GM18861 (cell line): ENCODE measurements around the gene MARK2.

ENCODE experiments used
- ATAC-seq: cut with Tn5 transposase; IDR thresholded peaks from one replicate; pipeline ENCODE4 v1.9.1; 2021; ENCODE audit not compliant: unreplicated experiment

Gene MARK2

GRCh38 chr11:63829823-63830489, 9.0 kb upstream of the MARK2 start:
- ATAC-seq, result no peak

GRCh38 chr11:63831326-63831725, 7.6 kb upstream of the MARK2 start:
- no peak for ATAC-seq

GRCh38 chr11:63832336-63832735, 6.6 kb upstream of the MARK2 start:
- no peak for ATAC-seq

GRCh38 chr11:63833048-63833447, 5.9 kb upstream of the MARK2 start:
- no peak for ATAC-seq

GRCh38 chr11:63834535-63835157, 4.3 kb upstream of the MARK2 start:
- no peak for ATAC-seq

- ATAC-seq, result no peak
Observed at GRCh38 chr11:63835158-63835545, 3.8 kb upstream of the MARK2 start.

- ATAC-seq, result no peak
Observed at GRCh38 chr11:63837027-63837688, 1.8 kb upstream of the MARK2 start.

- no peak for ATAC-seq
Observed at GRCh38 chr11:63837739-63838138, 1.2 kb upstream of the MARK2 start.

- peak; percentile 72 for ATAC-seq
Observed at GRCh38 chr11:63838150-63838677, 696 bp upstream of the MARK2 start.

GRCh38 chr11:63839508-63840355, 822 bp downstream of the MARK2 start:
- ATAC-seq, result no peak

GRCh38 chr11:63840356-63841060, 1.6 kb downstream of the MARK2 start:
- ATAC-seq, result no peak

GRCh38 chr11:63841554-63841953, 2.6 kb downstream of the MARK2 start:
- no peak for ATAC-seq

- no peak for ATAC-seq
Observed at GRCh38 chr11:63843041-63843440, 4.1 kb downstream of the MARK2 start.

GRCh38 chr11:63844836-63845235, 5.9 kb downstream of the MARK2 start:
- no peak for ATAC-seq

GRCh38 chr11:63845303-63845702, 6.4 kb downstream of the MARK2 start:
- no peak for ATAC-seq

GRCh38 chr11:63845911-63846310, 7.0 kb downstream of the MARK2 start:
- ATAC-seq, result no peak

- ATAC-seq, result no peak
Observed at GRCh38 chr11:63846897-63847296, 8.0 kb downstream of the MARK2 start.

- ATAC-seq, result no peak
Observed at GRCh38 chr11:63847363-63847762, 8.5 kb downstream of the MARK2 start.

- ATAC-seq, result no peak
Observed at GRCh38 chr11:63849691-63850090, 10.8 kb downstream of the MARK2 start.

- ATAC-seq, result no peak
Observed at GRCh38 chr11:63850920-63851319, 12.0 kb downstream of the MARK2 start.

GRCh38 chr11:63851364-63851763, 12.5 kb downstream of the MARK2 start:
- no peak for ATAC-seq
